Body of pancreas (tissue), 4 donors: Measurements from ENCODE around the gene MYCBP2.

Experiments used
- POLR2A ChIP-seq, 3 donors: fragments of 450-650 bp; IDR thresholded peaks; one replicate each; pipeline ENCODE4 v1.6.1; 2016; ENCODE audit warnings: antibody characterized with exemption in 3 of 3, mild to moderate bottlenecking in 2 of 3
- TF ChIP-seq, protein P1 (sequence below), 7 experiments: fragments of 450-650 bp in 4 of 7; fragments of 200-600 bp in 3 of 7; sonication (generic) in 3 of 7; IDR thresholded peaks; one replicate each; pipeline ENCODE4 v1.5.1; 2016 to 2019; ENCODE audit warnings: antibody characterized with exemption in 7 of 7

DNA sequence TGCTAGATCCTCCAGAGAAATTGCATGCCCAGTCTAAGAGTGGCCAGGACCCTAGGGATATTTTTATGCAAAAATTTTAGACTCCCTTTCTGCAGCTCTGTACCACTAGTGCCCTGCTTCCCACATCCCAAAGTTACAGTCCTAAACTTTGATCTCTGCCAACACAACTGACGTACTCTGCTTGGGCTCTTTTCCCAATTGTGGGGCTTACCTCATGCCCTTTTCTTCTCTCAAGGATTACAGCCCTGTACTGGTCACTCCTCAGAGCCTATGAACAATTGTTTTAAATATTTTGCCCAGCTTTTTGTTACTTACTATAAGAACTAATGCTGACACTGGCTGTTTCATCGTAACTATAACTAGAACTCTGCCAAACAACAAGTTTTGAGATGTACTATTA lies 242.1 kb downstream of the MYCBP2 start:
- TF ChIP-seq, protein P1, sequence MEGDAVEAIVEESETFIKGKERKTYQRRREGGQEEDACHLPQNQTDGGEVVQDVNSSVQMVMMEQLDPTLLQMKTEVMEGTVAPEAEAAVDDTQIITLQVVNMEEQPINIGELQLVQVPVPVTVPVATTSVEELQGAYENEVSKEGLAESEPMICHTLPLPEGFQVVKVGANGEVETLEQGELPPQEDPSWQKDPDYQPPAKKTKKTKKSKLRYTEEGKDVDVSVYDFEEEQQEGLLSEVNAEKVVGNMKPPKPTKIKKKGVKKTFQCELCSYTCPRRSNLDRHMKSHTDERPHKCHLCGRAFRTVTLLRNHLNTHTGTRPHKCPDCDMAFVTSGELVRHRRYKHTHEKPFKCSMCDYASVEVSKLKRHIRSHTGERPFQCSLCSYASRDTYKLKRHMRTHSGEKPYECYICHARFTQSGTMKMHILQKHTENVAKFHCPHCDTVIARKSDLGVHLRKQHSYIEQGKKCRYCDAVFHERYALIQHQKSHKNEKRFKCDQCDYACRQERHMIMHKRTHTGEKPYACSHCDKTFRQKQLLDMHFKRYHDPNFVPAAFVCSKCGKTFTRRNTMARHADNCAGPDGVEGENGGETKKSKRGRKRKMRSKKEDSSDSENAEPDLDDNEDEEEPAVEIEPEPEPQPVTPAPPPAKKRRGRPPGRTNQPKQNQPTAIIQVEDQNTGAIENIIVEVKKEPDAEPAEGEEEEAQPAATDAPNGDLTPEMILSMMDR (IDR thresholded peaks at IDR 0.05) = no peak
- TF ChIP-seq POLR2A (IDR thresholded peaks at IDR 0.05) = no peak
